ENCODE results near the gene AUTS2. TPM values are rescaled to one million over a fixed set of nuclear protein-coding genes. Genes with fewer than 3 reads are reported as not detected.

The AUTS2 gene
- total RNA-seq, 1 experiment from 2014 or later, result 256 TPM

DNA sequence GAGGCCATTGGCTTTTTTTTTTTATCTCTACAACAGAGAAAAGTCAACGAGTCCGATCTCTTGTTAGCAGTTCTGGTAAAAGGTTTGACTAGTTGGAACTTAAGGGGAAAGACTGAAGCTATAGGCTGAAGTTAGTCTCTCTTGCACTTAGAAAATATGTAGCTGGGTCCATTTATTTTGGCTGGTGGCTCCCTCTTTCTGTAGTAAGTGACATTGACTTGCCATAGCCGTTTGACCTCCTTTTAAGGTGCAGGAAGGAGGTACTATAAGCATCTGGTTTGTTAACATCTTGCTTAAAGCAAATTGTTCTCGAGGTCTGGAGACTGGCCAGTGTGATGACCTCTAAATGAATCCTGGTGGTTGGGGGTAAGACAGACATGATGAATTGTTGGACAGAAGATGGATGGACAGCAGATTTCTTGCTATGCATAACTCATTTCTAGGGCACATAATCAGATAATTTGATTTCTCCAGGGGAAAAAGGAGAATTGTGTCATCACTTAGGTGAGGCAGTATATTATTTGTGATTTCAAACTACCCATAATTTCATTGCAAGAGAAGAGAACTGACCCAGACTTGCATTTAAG, 1177.4 kb downstream of the AUTS2 start:
- no peaks in the 10 kb centered on the region for H3K9me3 ChIP-seq (ENCODE audit: control insufficient read depth, low read depth, low read length)
- H2BK5ac ChIP-seq (ENCODE audit: insufficient read length, low read length), result no peak overlapping the region
- TF ChIP-seq, protein P1, sequence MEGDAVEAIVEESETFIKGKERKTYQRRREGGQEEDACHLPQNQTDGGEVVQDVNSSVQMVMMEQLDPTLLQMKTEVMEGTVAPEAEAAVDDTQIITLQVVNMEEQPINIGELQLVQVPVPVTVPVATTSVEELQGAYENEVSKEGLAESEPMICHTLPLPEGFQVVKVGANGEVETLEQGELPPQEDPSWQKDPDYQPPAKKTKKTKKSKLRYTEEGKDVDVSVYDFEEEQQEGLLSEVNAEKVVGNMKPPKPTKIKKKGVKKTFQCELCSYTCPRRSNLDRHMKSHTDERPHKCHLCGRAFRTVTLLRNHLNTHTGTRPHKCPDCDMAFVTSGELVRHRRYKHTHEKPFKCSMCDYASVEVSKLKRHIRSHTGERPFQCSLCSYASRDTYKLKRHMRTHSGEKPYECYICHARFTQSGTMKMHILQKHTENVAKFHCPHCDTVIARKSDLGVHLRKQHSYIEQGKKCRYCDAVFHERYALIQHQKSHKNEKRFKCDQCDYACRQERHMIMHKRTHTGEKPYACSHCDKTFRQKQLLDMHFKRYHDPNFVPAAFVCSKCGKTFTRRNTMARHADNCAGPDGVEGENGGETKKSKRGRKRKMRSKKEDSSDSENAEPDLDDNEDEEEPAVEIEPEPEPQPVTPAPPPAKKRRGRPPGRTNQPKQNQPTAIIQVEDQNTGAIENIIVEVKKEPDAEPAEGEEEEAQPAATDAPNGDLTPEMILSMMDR (conservative IDR thresholded peaks at IDR 0.05), result peak; percentile 59
- H2BK15ac ChIP-seq (ENCODE audit: low read depth, low read length), result no peak overlapping the region
- H3T11ph ChIP-seq (ENCODE audit: low read length), result no peak overlapping the region
- WGBS (ENCODE audit: extremely low coverage, insufficient read length, low lambda C conversion rate), result no CpG with 5 or more reads among the region's 4 CpGs
- Mint-ChIP-seq H3K27ac (peak overlapping the region in 1 of 3 experiments; percentile 14; a peak in 2 of 7 replicates), H3K36me3 (ENCODE audit: insufficient read depth in 1 of 3, low read depth in 3 of 3) (peaks cover 28 to 99% (median 96%) of the 10 kb centered on the region in 3 experiments; a peak in 6 of 7 replicates), H3K9me3 (no peaks in the 10 kb centered on the region), H3K27me3 (ENCODE audit: low read depth) (no peaks in the 10 kb centered on the region; the same call in 1 of the 2 replicates), H3K4me3 (no peak overlapping the region), H3K4me1 (peaks cover 28 to 48% of the 10 kb centered on the region in 2 experiments)
- H3K27ac ChIP-seq (ENCODE audit: insufficient read length, low read depth, low read length), result no peak overlapping the region
- no peaks in the 10 kb centered on the region for H4K20me1 ChIP-seq (ENCODE audit: control insufficient read depth, insufficient read depth, insufficient read length)
- H3K27me3 ChIP-seq (ENCODE audit: insufficient read depth, low read length), result no peaks in the 10 kb centered on the region
- H4K5ac ChIP-seq (ENCODE audit: insufficient read length, low read depth, low read length), result no peak overlapping the region
- no peaks in the 10 kb centered on the region for H3K79me2 ChIP-seq (ENCODE audit: insufficient read depth, low read length)
- H2BK120ac ChIP-seq (ENCODE audit: low read depth, low read length, poor library complexity, severe bottlenecking), result no peak overlapping the region
- H2BK20ac ChIP-seq (ENCODE audit: low read depth, low read length, poor library complexity, severe bottlenecking), result no peak overlapping the region
- H3K9ac ChIP-seq (ENCODE audit: extremely low read depth, insufficient read length, low read length), result no peak overlapping the region
- no peaks in the 10 kb centered on the region for H3K23me2 ChIP-seq (ENCODE audit: insufficient read length, low read depth, low read length, poor library complexity, severe bottlenecking)
- H3K4ac ChIP-seq (ENCODE audit: low read depth, low read length), result no peak overlapping the region
- H3K4me2 ChIP-seq (ENCODE audit: insufficient read depth, insufficient read length, low read length), result no peak overlapping the region
- no peak overlapping the region for H2AK5ac ChIP-seq (ENCODE audit: insufficient read length, low read length)
- no peak overlapping the region for H4K8ac ChIP-seq (replicated peaks; ENCODE audit: insufficient read length, low read depth, low read length)
- H2BK12ac ChIP-seq (ENCODE audit: insufficient read length, low read depth, low read length), result no peak overlapping the region
- no peak overlapping the region for H2AFZ ChIP-seq (ENCODE audit: low read length)
- H3K4me1 ChIP-seq (ENCODE audit: insufficient read depth, low read length), result peaks cover 5% of the 10 kb centered on the region; the same call in 1 of the 2 replicates
- H3K79me1 ChIP-seq (ENCODE audit: insufficient read depth, low read depth, low read length, poor library complexity, severe bottlenecking), result peaks cover 3% of the 10 kb centered on the region
- no peak overlapping the region for H3K14ac ChIP-seq (ENCODE audit: insufficient read depth, low read length)
- H4K91ac ChIP-seq (ENCODE audit: insufficient read length, low read depth, low read length), result no peak overlapping the region
- H3K18ac ChIP-seq (ENCODE audit: insufficient read length, low read depth, low read length), result no peak overlapping the region
- no peak overlapping the region for H3K23ac ChIP-seq (ENCODE audit: insufficient read length, low read depth, low read length)
- DNase-seq, result no peak
- H3K56ac ChIP-seq (ENCODE audit: insufficient read length, low read depth, low read length), result no peak overlapping the region

Data from H9 (cell line).